Left ventricle myocardium inferior (tissue), 1 donor: Measurements from ENCODE around the gene PKHD1. TPM values are rescaled to one million over a fixed set of nuclear protein-coding genes. Genes with fewer than 3 reads are reported as not detected.
"Not testable (repeated sequence)": the region's sequence is repeated elsewhere in the genome, so short reads cannot be mapped to it uniquely, and the experiment has no call there.

Experiments
- DNase-seq: peaks from one replicate; pipeline ENCODE4 v3.0.0-alpha.2; 2020
- H3K27ac ChIP-seq: fragments of 200-600 bp; replicated peaks from 2 replicates; pipeline ENCODE4 v1.8.0; 2021
- H3K27me3 ChIP-seq: fragments of 200-600 bp; 2 replicates; pipeline ENCODE4 v1.8.0; 2021; ENCODE audit warnings: low read depth
- H3K36me3 ChIP-seq: fragments of 200-600 bp; 2 replicates; pipeline ENCODE4 v1.8.0; 2021
- H3K4me1 ChIP-seq: fragments of 200-600 bp; 2 replicates; pipeline ENCODE4 v1.8.0; 2021
- H3K4me3 ChIP-seq: fragments of 200-600 bp; 2 replicates; pipeline ENCODE4 v1.8.0; 2021; ENCODE audit warnings: mild to moderate bottlenecking, moderate library complexity
- H3K9me3 ChIP-seq: fragments of 200-600 bp; replicated peaks from 2 replicates; pipeline ENCODE4 v1.8.0; 2021
- CTCF ChIP-seq: fragments of 200-600 bp; IDR thresholded peaks from 2 replicates; pipeline ENCODE4 v1.8.0; 2021; ENCODE audit warnings: antibody characterized with exemption, mild to moderate bottlenecking, borderline replicate concordance
- intact Hi-C: fragments of 100-400 bp; cut with micrococcal nuclease; formaldehyde crosslinking; loops from one replicate; pipeline ENCODE4 v1.11.0; 2022
- total RNA-seq: library from RNA; stranded (reverse); fragmentation: NEBNext Ultra II Directional; extraction: Animal tissue kit (Norgen Biotek cat#: 25700); gene quantifications from one replicate; pipeline ENCODE4 v1.2.1, GENCODE V29; 2021
- donor health status: DM: no; HTN: yes; CAD: no; lungs with severe emphysema.

Gene PKHD1
- total RNA-seq, 1 donor from 2014 or later = not detected

- TF ChIP-seq CTCF = no peak
- Histone ChIP-seq H3K4me1 (no peaks in the 10 kb centered on the region), H3K9me3 (peaks cover 8% of the 10 kb centered on the region), H3K27me3 (peaks cover 27% of the 10 kb centered on the region), H3K4me3 (no peak overlapping the region), H3K36me3 (no peaks in the 10 kb centered on the region), H3K27ac (no peak overlapping the region)
- intact Hi-C loops = loop anchor here (10.0 kb wide), 1 partner anchor 170 kb away; no protein-coding TSS in a partner anchor
- DNase-seq = no peak
These were observed 233.1 kb downstream of the PKHD1 start for GRCh38 chr6:51854347-51854746.

- DNase-seq, H3K4me1 ChIP-seq, H3K4me3 ChIP-seq, H3K27ac ChIP-seq, H3K36me3 ChIP-seq: not testable (repeated sequence)
- intact Hi-C loops = loop anchor here (10.0 kb wide), 1 partner anchor 172 kb away; no protein-coding TSS in a partner anchor
- H3K9me3 ChIP-seq = peaks cover 13% of the 10 kb centered on the region
- H3K27me3 ChIP-seq = peaks cover 27% of the 10 kb centered on the region
These were observed 234.3 kb downstream of the PKHD1 start for GRCh38 chr6:51853109-51853508.

- no peak for TF ChIP-seq CTCF
- no peak for DNase-seq
These were observed 240.9 kb downstream of the PKHD1 start for GRCh38 chr6:51846531-51846930.

GRCh38 chr6:51844336-51844735 is 243.1 kb downstream of the PKHD1 start:
- intact Hi-C loops = no loop called here
- no peak for TF ChIP-seq CTCF
- H3K4me1 ChIP-seq = no peaks in the 10 kb centered on the region
- no peak overlapping the region for H3K4me3 ChIP-seq
- peaks cover 5% of the 10 kb centered on the region for H3K9me3 ChIP-seq
- no peak for DNase-seq
- no peaks in the 10 kb centered on the region for H3K36me3 ChIP-seq
- H3K27ac ChIP-seq = no peak overlapping the region
- peaks cover 17% of the 10 kb centered on the region for H3K27me3 ChIP-seq

More at GRCh38 chr6:51846531-51846930, 240.9 kb downstream of the PKHD1 start:
- peaks cover 15% of the 10 kb centered on the region for H3K27me3 ChIP-seq
- no peak overlapping the region for H3K27ac ChIP-seq
- H3K9me3 ChIP-seq = peaks cover 13% of the 10 kb centered on the region
- no peak overlapping the region for H3K4me3 ChIP-seq
- no peaks in the 10 kb centered on the region for H3K36me3 ChIP-seq
- H3K4me1 ChIP-seq = no peaks in the 10 kb centered on the region
- intact Hi-C loops = no loop called here

- Histone ChIP-seq H3K4me3 (no peak overlapping the region), H3K27me3 (peaks cover 18% of the 10 kb centered on the region), H3K36me3 (no peaks in the 10 kb centered on the region), H3K27ac (no peak overlapping the region), H3K9me3 (no peaks in the 10 kb centered on the region), H3K4me1 (no peaks in the 10 kb centered on the region)
- intact Hi-C loops = no loop called here
- DNase-seq = no peak
- TF ChIP-seq CTCF = no peak
These were observed 243.9 kb downstream of the PKHD1 start for GRCh38 chr6:51843456-51844056.

GRCh38 chr6:51842804-51843378 is 244.5 kb downstream of the PKHD1 start:
- H3K4me3 ChIP-seq = no peak overlapping the region
- no peaks in the 10 kb centered on the region for H3K4me1 ChIP-seq
- no peaks in the 10 kb centered on the region for H3K9me3 ChIP-seq
- no peaks in the 10 kb centered on the region for H3K36me3 ChIP-seq
- TF ChIP-seq CTCF = no peak
- intact Hi-C loops = no loop called here
- no peak overlapping the region for H3K27ac ChIP-seq
- DNase-seq = no peak
- H3K27me3 ChIP-seq = peaks cover 23% of the 10 kb centered on the region
